Keratinocyte (primary cell): ENCODE measurements around the gene CCDC97. TPM values are rescaled to one million over a fixed set of nuclear protein-coding genes. Genes with fewer than 3 reads are reported as not detected.

Experiments
- DNase-seq: peaks from one replicate; pipeline ENCODE4 v3.0.0-alpha.2; 2011; ENCODE audit warnings: low read depth, missing footprints, low spot score
- FAIRE-seq: peaks from 2 replicates; lab custom pipeline; 2011; peaks lifted over from hg19 to GRCh38; lab: Jason Lieb, UNC
- H2AFZ ChIP-seq: 2 replicates; pipeline ENCODE4 v1.6.0; 2012; ENCODE audit warnings: low read length, control low read depth, inconsistent platforms; ENCODE audit not compliant: control insufficient read depth
- H3K27ac ChIP-seq: 2 replicates; pipeline ENCODE4 v1.5.1; 2011; ENCODE audit warnings: low read length; ENCODE audit not compliant: control insufficient read depth, insufficient read depth
- H3K27me3 ChIP-seq: 3 replicates; pipeline ENCODE4 v1.6.0; 2011; ENCODE audit warnings: low read length; ENCODE audit not compliant: control insufficient read depth, insufficient read depth; ENCODE audit errors: extremely low read depth
- H3K36me3 ChIP-seq, 2 experiments: 2 replicates in 1 of 2; 3 replicates in 1 of 2; pipeline ENCODE4 v1.5.1; 2011; ENCODE audit warnings: low read length in 2 of 2, mild to moderate bottlenecking in 1 of 2; ENCODE audit not compliant: control insufficient read depth in 2 of 2, insufficient read depth in 2 of 2; ENCODE audit errors: extremely low read depth in 1 of 2
- H3K4me1 ChIP-seq: 3 replicates; pipeline ENCODE4 v1.5.1; 2011; ENCODE audit warnings: low read length; ENCODE audit not compliant: control insufficient read depth, insufficient read depth; ENCODE audit errors: extremely low read depth
- H3K4me2 ChIP-seq: 3 replicates; pipeline ENCODE4 v1.6.0; 2011; ENCODE audit warnings: low read depth, low read length; ENCODE audit not compliant: control insufficient read depth, insufficient read depth; ENCODE audit errors: extremely low read depth
- H3K4me3 ChIP-seq, 3 experiments: fragments of 200-600 bp in 1 of 3; sonication (generic) in 1 of 3; 2 replicates in 2 of 3; 3 replicates in 1 of 3; pipeline ENCODE4 v1.5.1; 2011 to 2016; ENCODE audit warnings: low read length in 3 of 3, mild to moderate bottlenecking in 3 of 3, control low read depth in 2 of 3, inconsistent platforms in 1 of 3, low read depth in 1 of 3, mixed read lengths in 1 of 3, mixed run types in 1 of 3, moderate library complexity in 1 of 3; ENCODE audit not compliant: control insufficient read depth in 2 of 3, insufficient read depth in 2 of 3; ENCODE audit errors: extremely low read depth in 1 of 3
- H3K79me2 ChIP-seq: 2 replicates; pipeline ENCODE4 v1.6.0; 2012; ENCODE audit warnings: low read length; ENCODE audit not compliant: control insufficient read depth, insufficient read depth
- H3K9ac ChIP-seq: 3 replicates; pipeline ENCODE4 v1.6.0; 2011; ENCODE audit warnings: low read length; ENCODE audit not compliant: control insufficient read depth, insufficient read depth; ENCODE audit errors: extremely low read depth
- H3K9me1 ChIP-seq: 3 replicates; pipeline ENCODE4 v1.6.0; 2011; ENCODE audit warnings: low read length; ENCODE audit not compliant: control insufficient read depth, insufficient read depth; ENCODE audit errors: extremely low read depth
- H3K9me3 ChIP-seq: 2 replicates; pipeline ENCODE4 v1.5.1; 2012; ENCODE audit warnings: low read depth, low read length; ENCODE audit not compliant: control insufficient read depth
- H4K20me1 ChIP-seq: 3 replicates; pipeline ENCODE4 v1.6.0; 2011; ENCODE audit warnings: low read length; ENCODE audit not compliant: control insufficient read depth, insufficient read depth; ENCODE audit errors: extremely low read depth
- CTCF ChIP-seq, 3 experiments: IDR thresholded peaks in 1 of 3; conservative IDR thresholded peaks in 1 of 3; optimal IDR thresholded peaks in 1 of 3; 2 replicates in 2 of 3; 3 replicates in 1 of 3; pipeline versions ENCODE3 to v1.5.1; 2011; ENCODE audit warnings: low read length in 3 of 3, mild to moderate bottlenecking in 3 of 3, moderate library complexity in 2 of 3, control low read depth in 1 of 3, inconsistent platforms in 1 of 3; ENCODE audit not compliant: insufficient read depth in 2 of 3; ENCODE audit errors: extremely low read depth in 1 of 3
- EZH2 ChIP-seq: IDR thresholded peaks from one replicate; pipeline ENCODE4 v1.6.1; 2012; ENCODE audit warnings: inconsistent platforms, mild to moderate bottlenecking, low read length, moderate library complexity
- dilution Hi-C: fragments of 300-500 bp; cut with MboI; formaldehyde crosslinking; loops from one replicate; pipeline ENCODE4 v1.7.0; 2020; ENCODE audit warnings: low sequenced_read_pairs; ENCODE audit not compliant: extremely low pct_ligation_motif_present
- polyA plus RNA-seq, 5 experiments: library from polyadenylated mRNA; depleted of rRNA in 3 of 5; stranded (reverse) in 3 of 5; stranded (forward) in 1 of 5; unstranded in 1 of 5; fragments of >200 nt; gene quantifications; 1 replicate in 1 of 5; 2 replicates in 3 of 5; 3 replicates in 1 of 5; pipeline versions ENCODE4 v1.2.1 to v1.2.3, GENCODE V29; 2011 to 2012; ENCODE audit warnings: missing spikeins in 2 of 5, low read depth in 1 of 5, low replicate concordance in 1 of 5

The CCDC97 gene
- polyA plus RNA-seq, 1 donor (not counting 4 experiments of a cell fraction or from before 2014, with no cell fraction given) = 6.8 TPM

DNA sequence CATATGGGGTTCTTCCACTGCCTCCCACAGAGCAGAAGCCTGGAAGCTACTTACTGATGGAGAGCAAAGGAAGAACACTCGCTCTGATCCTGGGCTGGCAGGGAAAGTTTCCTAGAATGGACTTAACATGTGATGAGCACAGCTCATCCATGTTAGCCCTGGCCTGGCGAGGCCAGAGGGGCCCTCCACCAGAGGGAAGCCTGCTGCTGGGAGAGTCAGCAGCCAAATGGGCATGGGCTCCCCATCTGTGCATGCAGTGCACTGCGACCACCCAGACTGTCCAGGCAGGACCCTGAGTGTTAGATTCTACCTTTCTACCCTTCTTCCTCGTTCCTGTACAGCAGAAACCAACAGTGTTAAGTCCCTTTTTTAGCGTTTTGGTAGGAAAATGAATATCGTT, 36.9 kb upstream of the CCDC97 start:
- DNase-seq (no peak), FAIRE-seq (no peak)
- Histone ChIP-seq H2AFZ (no peak overlapping the region), H4K20me1 (peaks cover 4% of the 10 kb centered on the region), H3K9ac (no peak overlapping the region), H3K4me1 (no peaks in the 10 kb centered on the region), H3K27me3 (no peaks in the 10 kb centered on the region), H3K79me2 (peaks cover 20% of the 10 kb centered on the region), H3K27ac (no peak overlapping the region), H3K9me3 (no peaks in the 10 kb centered on the region), H3K36me3 (peaks cover 55 to 63% of the 10 kb centered on the region in 2 experiments), H3K4me2 (no peak overlapping the region), H3K4me3 (no peak overlapping the region), H3K9me1 (no peaks in the 10 kb centered on the region)
- TF ChIP-seq CTCF (optimal IDR thresholded peaks at IDR 0.05 in 1 of 3, IDR thresholded peaks at IDR 0.05 in 1 of 3, conservative IDR thresholded peaks at IDR 0.05 in 1 of 3; ENCODE audit: extremely low read depth in 1 of 3, insufficient read depth in 2 of 3, low read length in 3 of 3) (no peak), EZH2 (no peak)
- dilution Hi-C loops = no loop called here

DNA sequence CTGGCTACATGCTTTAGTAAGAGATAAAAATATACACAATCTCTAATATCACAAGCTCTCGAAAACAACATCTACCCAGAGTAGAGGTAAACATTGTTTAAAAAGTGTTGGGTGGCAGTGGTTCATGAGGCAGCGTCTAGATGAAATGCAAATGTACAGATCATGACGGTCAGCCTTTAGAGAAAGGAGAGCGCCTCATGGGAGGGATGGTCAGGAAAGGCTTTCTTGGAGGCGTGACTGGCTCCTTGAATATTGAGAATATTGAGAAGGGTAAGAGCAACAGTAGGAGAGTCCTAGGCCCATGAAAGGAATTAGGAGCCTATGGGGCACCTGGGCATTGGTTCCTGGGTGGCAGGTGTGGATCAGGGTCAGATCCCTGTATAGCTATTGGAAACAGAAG, 35.2 kb upstream of the CCDC97 start:
- Histone ChIP-seq H4K20me1 (peaks cover 6% of the 10 kb centered on the region), H3K4me3 (no peak overlapping the region), H3K9me1 (no peaks in the 10 kb centered on the region), H3K4me1 (no peaks in the 10 kb centered on the region), H3K79me2 (peaks cover 6% of the 10 kb centered on the region), H3K9ac (no peak overlapping the region), H3K36me3 (peaks cover 57 to 75% of the 10 kb centered on the region in 2 experiments), H3K27me3 (no peaks in the 10 kb centered on the region), H3K27ac (no peak overlapping the region), H3K4me2 (no peak overlapping the region), H3K9me3 (no peaks in the 10 kb centered on the region), H2AFZ (no peak overlapping the region)
- TF ChIP-seq EZH2 (no peak), CTCF (optimal IDR thresholded peaks at IDR 0.05 in 1 of 3, IDR thresholded peaks at IDR 0.05 in 1 of 3, conservative IDR thresholded peaks at IDR 0.05 in 1 of 3; ENCODE audit: extremely low read depth in 1 of 3, insufficient read depth in 2 of 3, low read length in 3 of 3) (no peak)
- dilution Hi-C loops = no loop called here
- no peak for FAIRE-seq
- no peak for DNase-seq
